ENCODE measurements around the gene HPSE2.

DNA sequence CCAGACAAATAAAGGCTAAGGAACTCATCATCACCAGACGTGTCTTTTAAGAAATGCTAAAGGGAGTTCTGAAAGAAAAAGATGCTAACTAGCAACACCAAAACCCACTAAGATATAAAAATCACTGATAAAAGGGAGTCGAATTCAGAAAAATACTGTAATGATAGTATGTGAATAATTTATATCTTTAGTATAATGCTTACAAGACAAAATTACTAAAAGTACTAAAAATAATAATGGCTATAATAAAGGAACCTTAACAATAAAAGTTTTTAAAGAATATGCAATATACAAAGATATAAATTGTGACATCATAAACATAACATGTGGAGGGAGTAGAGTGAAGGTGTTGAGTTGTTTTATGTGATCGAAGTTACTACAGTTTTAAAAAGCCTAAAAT lies 28.3 kb downstream of the HPSE2 start:
- TF ChIP-seq, protein P1, sequence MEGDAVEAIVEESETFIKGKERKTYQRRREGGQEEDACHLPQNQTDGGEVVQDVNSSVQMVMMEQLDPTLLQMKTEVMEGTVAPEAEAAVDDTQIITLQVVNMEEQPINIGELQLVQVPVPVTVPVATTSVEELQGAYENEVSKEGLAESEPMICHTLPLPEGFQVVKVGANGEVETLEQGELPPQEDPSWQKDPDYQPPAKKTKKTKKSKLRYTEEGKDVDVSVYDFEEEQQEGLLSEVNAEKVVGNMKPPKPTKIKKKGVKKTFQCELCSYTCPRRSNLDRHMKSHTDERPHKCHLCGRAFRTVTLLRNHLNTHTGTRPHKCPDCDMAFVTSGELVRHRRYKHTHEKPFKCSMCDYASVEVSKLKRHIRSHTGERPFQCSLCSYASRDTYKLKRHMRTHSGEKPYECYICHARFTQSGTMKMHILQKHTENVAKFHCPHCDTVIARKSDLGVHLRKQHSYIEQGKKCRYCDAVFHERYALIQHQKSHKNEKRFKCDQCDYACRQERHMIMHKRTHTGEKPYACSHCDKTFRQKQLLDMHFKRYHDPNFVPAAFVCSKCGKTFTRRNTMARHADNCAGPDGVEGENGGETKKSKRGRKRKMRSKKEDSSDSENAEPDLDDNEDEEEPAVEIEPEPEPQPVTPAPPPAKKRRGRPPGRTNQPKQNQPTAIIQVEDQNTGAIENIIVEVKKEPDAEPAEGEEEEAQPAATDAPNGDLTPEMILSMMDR (IDR thresholded peaks at IDR 0.05; ENCODE audit: low read depth, low read length, missing input control) = no peak
- TF ChIP-seq, protein P2, sequence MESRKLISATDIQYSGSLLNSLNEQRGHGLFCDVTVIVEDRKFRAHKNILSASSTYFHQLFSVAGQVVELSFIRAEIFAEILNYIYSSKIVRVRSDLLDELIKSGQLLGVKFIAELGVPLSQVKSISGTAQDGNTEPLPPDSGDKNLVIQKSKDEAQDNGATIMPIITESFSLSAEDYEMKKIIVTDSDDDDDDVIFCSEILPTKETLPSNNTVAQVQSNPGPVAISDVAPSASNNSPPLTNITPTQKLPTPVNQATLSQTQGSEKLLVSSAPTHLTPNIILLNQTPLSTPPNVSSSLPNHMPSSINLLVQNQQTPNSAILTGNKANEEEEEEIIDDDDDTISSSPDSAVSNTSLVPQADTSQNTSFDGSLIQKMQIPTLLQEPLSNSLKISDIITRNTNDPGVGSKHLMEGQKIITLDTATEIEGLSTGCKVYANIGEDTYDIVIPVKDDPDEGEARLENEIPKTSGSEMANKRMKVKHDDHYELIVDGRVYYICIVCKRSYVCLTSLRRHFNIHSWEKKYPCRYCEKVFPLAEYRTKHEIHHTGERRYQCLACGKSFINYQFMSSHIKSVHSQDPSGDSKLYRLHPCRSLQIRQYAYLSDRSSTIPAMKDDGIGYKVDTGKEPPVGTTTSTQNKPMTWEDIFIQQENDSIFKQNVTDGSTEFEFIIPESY (IDR thresholded peaks at IDR 0.05) = no peak
- TF ChIP-seq, protein P3, sequence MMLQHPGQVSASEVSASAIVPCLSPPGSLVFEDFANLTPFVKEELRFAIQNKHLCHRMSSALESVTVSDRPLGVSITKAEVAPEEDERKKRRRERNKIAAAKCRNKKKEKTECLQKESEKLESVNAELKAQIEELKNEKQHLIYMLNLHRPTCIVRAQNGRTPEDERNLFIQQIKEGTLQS (IDR thresholded peaks at IDR 0.05) = no peak
- TF ChIP-seq, protein P4, sequence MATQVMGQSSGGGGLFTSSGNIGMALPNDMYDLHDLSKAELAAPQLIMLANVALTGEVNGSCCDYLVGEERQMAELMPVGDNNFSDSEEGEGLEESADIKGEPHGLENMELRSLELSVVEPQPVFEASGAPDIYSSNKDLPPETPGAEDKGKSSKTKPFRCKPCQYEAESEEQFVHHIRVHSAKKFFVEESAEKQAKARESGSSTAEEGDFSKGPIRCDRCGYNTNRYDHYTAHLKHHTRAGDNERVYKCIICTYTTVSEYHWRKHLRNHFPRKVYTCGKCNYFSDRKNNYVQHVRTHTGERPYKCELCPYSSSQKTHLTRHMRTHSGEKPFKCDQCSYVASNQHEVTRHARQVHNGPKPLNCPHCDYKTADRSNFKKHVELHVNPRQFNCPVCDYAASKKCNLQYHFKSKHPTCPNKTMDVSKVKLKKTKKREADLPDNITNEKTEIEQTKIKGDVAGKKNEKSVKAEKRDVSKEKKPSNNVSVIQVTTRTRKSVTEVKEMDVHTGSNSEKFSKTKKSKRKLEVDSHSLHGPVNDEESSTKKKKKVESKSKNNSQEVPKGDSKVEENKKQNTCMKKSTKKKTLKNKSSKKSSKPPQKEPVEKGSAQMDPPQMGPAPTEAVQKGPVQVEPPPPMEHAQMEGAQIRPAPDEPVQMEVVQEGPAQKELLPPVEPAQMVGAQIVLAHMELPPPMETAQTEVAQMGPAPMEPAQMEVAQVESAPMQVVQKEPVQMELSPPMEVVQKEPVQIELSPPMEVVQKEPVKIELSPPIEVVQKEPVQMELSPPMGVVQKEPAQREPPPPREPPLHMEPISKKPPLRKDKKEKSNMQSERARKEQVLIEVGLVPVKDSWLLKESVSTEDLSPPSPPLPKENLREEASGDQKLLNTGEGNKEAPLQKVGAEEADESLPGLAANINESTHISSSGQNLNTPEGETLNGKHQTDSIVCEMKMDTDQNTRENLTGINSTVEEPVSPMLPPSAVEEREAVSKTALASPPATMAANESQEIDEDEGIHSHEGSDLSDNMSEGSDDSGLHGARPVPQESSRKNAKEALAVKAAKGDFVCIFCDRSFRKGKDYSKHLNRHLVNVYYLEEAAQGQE (IDR thresholded peaks at IDR 0.05) = no peak
- TF ChIP-seq FOXA1 (IDR thresholded peaks at IDR 0.05) (no peak), EGR1 (IDR thresholded peaks at IDR 0.05; ENCODE audit: low read depth in 2 of 2) (no peak), GABPA (IDR thresholded peaks at IDR 0.05 in 1 of 2, conservative IDR thresholded peaks at IDR 0.05 in 1 of 2) (no peak), HNF4G (IDR thresholded peaks at IDR 0.05) (no peak), YY1 (IDR thresholded peaks at IDR 0.05) (no peak), RAD21 (IDR thresholded peaks at IDR 0.05) (no peak), SP1 (IDR thresholded peaks at IDR 0.05) (no peak), NR2F2 (IDR thresholded peaks at IDR 0.05) (no peak)
- TF ChIP-seq, protein P5, sequence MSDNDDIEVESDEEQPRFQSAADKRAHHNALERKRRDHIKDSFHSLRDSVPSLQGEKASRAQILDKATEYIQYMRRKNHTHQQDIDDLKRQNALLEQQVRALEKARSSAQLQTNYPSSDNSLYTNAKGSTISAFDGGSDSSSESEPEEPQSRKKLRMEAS (IDR thresholded peaks at IDR 0.05) = no peak
